GM12878 (cell line): ENCODE data around the gene EPN1. TPM values are rescaled to one million over a fixed set of nuclear protein-coding genes. Genes with fewer than 3 reads are reported as not detected.

ENCODE experiments used
- ATF3 ChIP-seq: IDR thresholded peaks from 2 replicates; pipeline ENCODE4 v1.6.1; 2011; ENCODE audit warnings: low read depth, mild to moderate bottlenecking, low read length, moderate library complexity, borderline replicate concordance; ENCODE audit errors: extremely low read depth
- CHD4 ChIP-seq: fragments of 200-600 bp; sonication (generic); IDR thresholded peaks from 2 replicates; pipeline ENCODE4 v1.6.1; 2016; ENCODE audit warnings: mild to moderate bottlenecking
- EP300 ChIP-seq, 2 experiments: fragments of 150-350 bp in 1 of 2; IDR thresholded peaks; 2 replicates each; pipeline ENCODE4 v1.6.1; 2011 to 2012; ENCODE audit warnings: low read depth in 2 of 2, low read length in 2 of 2, borderline replicate concordance in 1 of 2, improper control_type of control experiment in 1 of 2, inconsistent platforms in 1 of 2; ENCODE audit not compliant: control insufficient read depth in 1 of 2
- HSF1 ChIP-seq: fragments of 150-350 bp; IDR thresholded peaks from 2 replicates; pipeline ENCODE4 v1.6.1; 2014; ENCODE audit warnings: mild to moderate bottlenecking, low read depth, low read length
- IKZF2 ChIP-seq, 2 experiments: fragments of 450-650 bp; IDR thresholded peaks; 2 replicates each; pipeline ENCODE4 v1.6.1; 2017; ENCODE audit warnings: mild to moderate bottlenecking in 2 of 2, moderate library complexity in 2 of 2
- MLLT1 ChIP-seq: fragments of 450-650 bp; IDR thresholded peaks from 2 replicates; pipeline ENCODE4 v1.6.1; 2016; ENCODE audit warnings: mild to moderate bottlenecking
- MTA2 ChIP-seq: fragments of 450-650 bp; IDR thresholded peaks from 2 replicates; pipeline ENCODE4 v1.6.1; 2016; ENCODE audit warnings: low read depth, mild to moderate bottlenecking, moderate library complexity
- NFXL1 ChIP-seq: fragments of 450-650 bp; IDR thresholded peaks from 2 replicates; pipeline ENCODE4 v1.6.1; 2017; ENCODE audit warnings: antibody characterized with exemption, mild to moderate bottlenecking, borderline replicate concordance
- NKRF ChIP-seq: fragments of 450-650 bp; conservative IDR thresholded peaks from 2 replicates; pipeline ENCODE4 v1.6.1; 2017; ENCODE audit warnings: mild to moderate bottlenecking, moderate library complexity
- PKNOX1 ChIP-seq: fragments of 450-650 bp; IDR thresholded peaks from 2 replicates; pipeline ENCODE4 v1.6.1; 2016; ENCODE audit warnings: mild to moderate bottlenecking
- RBBP5 ChIP-seq: fragments of 200-600 bp; sonication (generic); conservative IDR thresholded peaks from 2 replicates; pipeline ENCODE4 v1.6.1; 2016
- RELB ChIP-seq: fragments of 450-650 bp; IDR thresholded peaks from 2 replicates; pipeline ENCODE4 v1.6.1; 2017; ENCODE audit warnings: low read depth, mild to moderate bottlenecking, moderate library complexity
- RFX5 ChIP-seq: IDR thresholded peaks from 2 replicates; pipeline ENCODE4 v1.6.1; 2011; ENCODE audit warnings: low read depth, low read length, improper control_type of control experiment
- SMAD1 ChIP-seq: fragments of 450-650 bp; IDR thresholded peaks from 2 replicates; pipeline ENCODE4 v1.6.1; 2018; ENCODE audit warnings: mild to moderate bottlenecking, low read depth; ENCODE audit not compliant: partially characterized antibody
- SREBF1 ChIP-seq: IDR thresholded peaks from 2 replicates; pipeline ENCODE4 v1.6.1; 2012; ENCODE audit warnings: mild to moderate bottlenecking, low read length
- SREBF2 ChIP-seq: IDR thresholded peaks from 2 replicates; pipeline ENCODE4 v1.6.1; 2012; ENCODE audit warnings: mild to moderate bottlenecking, low read length
- STAT1 ChIP-seq: fragments of 450-650 bp; conservative IDR thresholded peaks from 2 replicates; pipeline ENCODE4 v1.6.1; 2014; ENCODE audit warnings: antibody characterized with exemption, mild to moderate bottlenecking
- TBL1XR1 ChIP-seq: IDR thresholded peaks from 2 replicates; pipeline ENCODE4 v1.6.1; 2012; ENCODE audit warnings: low read depth, low read length, improper control_type of control experiment
- USF2 ChIP-seq: IDR thresholded peaks from 2 replicates; pipeline ENCODE4 v1.6.1; 2011; ENCODE audit warnings: low read depth, low read length, improper control_type of control experiment, borderline replicate concordance
- polyA plus RNA-seq, 11 experiments: library from polyadenylated mRNA; depleted of rRNA in 4 of 11; unstranded in 6 of 11; stranded (reverse) in 5 of 11; fragments of >200 nt; fragmentation: Nextera tagmentation in 4 of 11; fragmentation: Illumina TruSeq in 1 of 11; extraction: Ambion mirVana in 4 of 11; extraction: Trizol in 1 of 11; gene quantifications; 1 replicate in 1 of 11; 2 replicates in 10 of 11; pipeline versions ENCODE4 v1.2.1 to v1.2.3, GENCODE V29; 2011 to 2016; ENCODE audit warnings: inconsistent platforms in 2 of 11, missing spikeins in 2 of 11, low read depth in 1 of 11
- total RNA-seq, 4 experiments: library from RNA; depleted of rRNA in 3 of 4; stranded (reverse); fragments of >200 nt in 3 of 4; fragmentation: Illumina TruSeq in 1 of 4; extraction: Trizol in 1 of 4; gene quantifications; 2 replicates each; pipeline versions ENCODE4 v1.2.1 to v1.2.3, GENCODE V29; 2013 to 2021

Gene EPN1
- total and polyA plus RNA-seq, 10 of the 15 experiments (the other 5 are each of a cell fraction or from before 2014, with no cell fraction given) = 0.11 to 88.5 (median 10.6) TPM

GRCh38 chr19:55655648-55656040, 19.4 kb upstream of the EPN1 start (continued):
- TF ChIP-seq SREBF2 (no peak), SMAD1 (no peak), MLLT1 (0 out of 2 replicates have a peak, but pooled peaks have one; percentile 17), ATF3 (no peak), RBBP5 (no peak), CHD4 (no peak), IKZF2 (IDR thresholded peaks at IDR 0.05) (no peak), HSF1 (no peak; the same call in 1 of the 2 replicates), NFXL1 (no peak), RELB (peak; percentile 72), PKNOX1 (no peak), TBL1XR1 (no peak), USF2 (no peak), RFX5 (no peak), STAT1 (no peak), SREBF1 (no peak), MTA2 (no peak), NKRF (peak; percentile 75; the same call in 1 of the 2 replicates), EP300 (IDR thresholded peaks at IDR 0.05; ENCODE audit: borderline replicate concordance in 1 of 2, control insufficient read depth in 1 of 2, low read depth in 2 of 2, low read length in 2 of 2) (no peak)
